Left lung (tissue), 10 donors: Measurements from ENCODE around the gene ACTRT3. TPM values are rescaled to one million over a fixed set of nuclear protein-coding genes. Genes with fewer than 3 reads are reported as not detected.

ENCODE experiments used
- ATAC-seq: fragments of 200-7000 bp; cut with Tn5 transposase; one replicate; pipeline ENCODE4 v1.9.1; 2020; ENCODE audit warnings: moderate library complexity
- DNase-seq, 4 donors: peaks; one replicate each; pipeline ENCODE4 v3.0.0-alpha.2; 2013 to 2020
- H3K27ac ChIP-seq, 2 donors: fragments of 200-600 bp; sonication (generic) in 1 of 2; one replicate each; pipeline versions ENCODE4 v1.5.0 to v1.8.0; 2020 to 2021
- H3K27me3 ChIP-seq, 2 donors: fragments of 200-600 bp; sonication (generic) in 1 of 2; one replicate each; pipeline versions ENCODE4 v1.5.0 to v1.8.0; 2020 to 2021
- H3K36me3 ChIP-seq, 2 donors: fragments of 200-600 bp; sonication (generic) in 1 of 2; one replicate each; pipeline versions ENCODE4 v1.5.0 to v1.8.0; 2020 to 2021
- H3K4me1 ChIP-seq, 2 donors: fragments of 200-600 bp; one replicate each; pipeline ENCODE4 v1.8.0; 2021
- H3K4me3 ChIP-seq, 2 donors: fragments of 200-600 bp; sonication (generic) in 1 of 2; one replicate each; pipeline versions ENCODE4 v1.5.0 to v1.8.0; 2020 to 2021; ENCODE audit warnings: mild to moderate bottlenecking in 1 of 2
- H3K9me3 ChIP-seq, 2 donors: fragments of 200-600 bp; sonication (generic) in 1 of 2; one replicate each; pipeline versions ENCODE4 v1.5.0 to v1.8.0; 2020 to 2021
- intact Hi-C, 2 donors: fragments of 100-400 bp; cut with DNase I; formaldehyde crosslinking; loops; one replicate each; pipeline versions ENCODE4 v1.11.2 to v1.14.2; 2022
- polyA plus RNA-seq, 6 donors: library from polyadenylated mRNA; unstranded; fragments of 120-200 nt; gene quantifications; one replicate each; pipeline ENCODE4 v1.2.1, GENCODE V29; 2013; ENCODE audit not compliant: insufficient read length in 6 of 6
- total RNA-seq, 2 donors: library from RNA; stranded (reverse); fragmentation: NEBNext Ultra II Directional; extraction: Animal tissue kit (Norgen Biotek cat#: 25700); gene quantifications; one replicate each; pipeline ENCODE4 v1.2.1, GENCODE V29; 2021
- TF ChIP-seq, protein P1 (sequence below), 2 donors: fragments of 200-600 bp; sonication (generic) in 1 of 2; IDR thresholded peaks; one replicate each; pipeline versions ENCODE4 v1.5.0 to v1.8.0; 2021; ENCODE audit warnings: antibody characterized with exemption in 2 of 2
- donor health status: DM: no; HTN: yes; CAD: no.
- donor health status: DM: no; HTN: no; CAD: no.

The ACTRT3 gene
- total and polyA plus RNA-seq, 8 donors: 1.5 to 3.5 (median 2.7) TPM

- no peaks in the 10 kb centered on the region for H3K9me3 ChIP-seq
- DNase-seq (no peak), ATAC-seq (no peak)
- intact Hi-C loops: no loop called here
- no peak overlapping the region for H3K27ac ChIP-seq
- H3K4me1 ChIP-seq: no peaks in the 10 kb centered on the region
- H3K36me3 ChIP-seq: no peaks in the 10 kb centered on the region
- TF ChIP-seq, protein P1, sequence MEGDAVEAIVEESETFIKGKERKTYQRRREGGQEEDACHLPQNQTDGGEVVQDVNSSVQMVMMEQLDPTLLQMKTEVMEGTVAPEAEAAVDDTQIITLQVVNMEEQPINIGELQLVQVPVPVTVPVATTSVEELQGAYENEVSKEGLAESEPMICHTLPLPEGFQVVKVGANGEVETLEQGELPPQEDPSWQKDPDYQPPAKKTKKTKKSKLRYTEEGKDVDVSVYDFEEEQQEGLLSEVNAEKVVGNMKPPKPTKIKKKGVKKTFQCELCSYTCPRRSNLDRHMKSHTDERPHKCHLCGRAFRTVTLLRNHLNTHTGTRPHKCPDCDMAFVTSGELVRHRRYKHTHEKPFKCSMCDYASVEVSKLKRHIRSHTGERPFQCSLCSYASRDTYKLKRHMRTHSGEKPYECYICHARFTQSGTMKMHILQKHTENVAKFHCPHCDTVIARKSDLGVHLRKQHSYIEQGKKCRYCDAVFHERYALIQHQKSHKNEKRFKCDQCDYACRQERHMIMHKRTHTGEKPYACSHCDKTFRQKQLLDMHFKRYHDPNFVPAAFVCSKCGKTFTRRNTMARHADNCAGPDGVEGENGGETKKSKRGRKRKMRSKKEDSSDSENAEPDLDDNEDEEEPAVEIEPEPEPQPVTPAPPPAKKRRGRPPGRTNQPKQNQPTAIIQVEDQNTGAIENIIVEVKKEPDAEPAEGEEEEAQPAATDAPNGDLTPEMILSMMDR (IDR thresholded peaks at IDR 0.05): no peak
- H3K4me3 ChIP-seq: no peak overlapping the region
- no peaks in the 10 kb centered on the region for H3K27me3 ChIP-seq
Observed at GRCh38 chr3:169804681-169805080, 35.3 kb upstream of the ACTRT3 start.

DNA sequence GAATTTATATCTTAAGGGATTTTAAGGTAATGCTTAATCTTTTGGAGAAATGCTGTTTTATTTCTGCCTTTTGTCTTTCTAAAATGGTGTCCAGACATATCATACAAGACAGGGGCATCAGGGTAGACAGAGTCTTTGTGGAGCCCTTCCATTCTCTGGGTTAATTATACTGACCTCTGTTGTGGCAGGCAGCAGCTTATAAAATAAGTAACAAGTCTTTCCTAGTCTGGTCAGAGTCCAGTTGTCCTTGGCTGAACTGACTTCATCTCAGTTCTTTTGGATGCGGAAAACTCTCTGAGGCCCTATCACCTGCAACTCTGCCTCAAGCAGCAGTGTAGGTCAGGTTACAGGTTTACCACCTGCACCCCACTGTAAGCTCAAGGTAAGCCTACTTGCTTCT lies 23.0 kb upstream of the ACTRT3 start:
- no peak overlapping the region for H3K27ac ChIP-seq
- no peaks in the 10 kb centered on the region for H3K9me3 ChIP-seq
- TF ChIP-seq, protein P1 (IDR thresholded peaks at IDR 0.05): no peak
- H3K4me3 ChIP-seq: no peak overlapping the region
- DNase-seq (no peak), ATAC-seq (no peak)
- peaks cover 0 to 41% of the 10 kb centered on the region in 2 donors for H3K36me3 ChIP-seq
- intact Hi-C loops: no loop called here
- no peaks in the 10 kb centered on the region for H3K4me1 ChIP-seq
- H3K27me3 ChIP-seq: no peaks in the 10 kb centered on the region

- no peaks in the 10 kb centered on the region for H3K27me3 ChIP-seq
- peaks cover 0 to 55% of the 10 kb centered on the region in 2 donors for H3K36me3 ChIP-seq
- H3K4me1 ChIP-seq: no peaks in the 10 kb centered on the region
- H3K4me3 ChIP-seq: no peak overlapping the region
- intact Hi-C loops: no loop called here
- no peak overlapping the region for H3K27ac ChIP-seq
- DNase-seq (no peak), ATAC-seq (no peak)
- no peaks in the 10 kb centered on the region for H3K9me3 ChIP-seq
- TF ChIP-seq, protein P1 (IDR thresholded peaks at IDR 0.05): no peak
Observed at GRCh38 chr3:169790687-169791429, 21.5 kb upstream of the ACTRT3 start.

- Histone ChIP-seq H3K4me3 (no peak overlapping the region), H3K4me1 (no peaks in the 10 kb centered on the region), H3K27ac (no peak overlapping the region), H3K27me3 (no peaks in the 10 kb centered on the region), H3K9me3 (no peaks in the 10 kb centered on the region), H3K36me3 (peaks cover 0 to 62% of the 10 kb centered on the region in 2 donors)
- TF ChIP-seq, protein P1 (IDR thresholded peaks at IDR 0.05): no peak
- ATAC-seq (no peak), DNase-seq (no peak)
- intact Hi-C loops: no loop called here
Observed at GRCh38 chr3:169790219-169790618, 20.9 kb upstream of the ACTRT3 start.

DNA sequence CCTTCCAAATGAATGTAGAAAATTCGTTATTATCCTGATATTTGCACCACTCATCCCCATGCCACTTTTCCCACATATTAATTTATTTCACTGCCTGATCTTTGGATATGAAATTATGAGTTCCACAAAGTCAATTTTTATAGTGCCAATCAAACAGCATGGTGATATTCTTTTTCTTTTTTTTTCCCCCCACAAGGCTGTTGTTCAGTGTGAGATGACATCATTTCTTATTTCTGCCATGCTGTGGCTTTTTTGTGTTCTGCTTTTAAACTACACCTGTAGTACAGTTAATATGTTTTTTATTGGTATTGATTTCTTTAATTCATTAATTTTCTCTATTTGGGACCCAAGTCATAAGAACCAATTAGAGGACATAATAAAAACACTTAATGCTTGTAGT lies 18.4 kb upstream of the ACTRT3 start:
- no peaks in the 10 kb centered on the region for H3K9me3 ChIP-seq
- peaks cover 0 to 83% of the 10 kb centered on the region in 2 donors for H3K36me3 ChIP-seq
- H3K27ac ChIP-seq: no peak overlapping the region
- no peak overlapping the region for H3K4me3 ChIP-seq
- DNase-seq (no peak), ATAC-seq (no peak)
- intact Hi-C loops: no loop called here
- no peaks in the 10 kb centered on the region for H3K27me3 ChIP-seq
- TF ChIP-seq, protein P1 (IDR thresholded peaks at IDR 0.05): no peak
- H3K4me1 ChIP-seq: no peaks in the 10 kb centered on the region
